HepG2 (cell line): Measurements from ENCODE around the gene C1QTNF1. TPM values are rescaled to one million over a fixed set of nuclear protein-coding genes. Genes with fewer than 3 reads are reported as not detected.

Source experiments
- ATAC-seq: fragments of 200-7000 bp; cut with Tn5 transposase; 3 replicates; pipeline ENCODE4 v1.9.1; 2020; ENCODE audit warnings: mild to moderate bottlenecking, moderate library complexity
- BruUV-seq: library from RNA; stranded (reverse); fragments of 400-500 nt; replicated peaks from 2 replicates; lab custom pipeline; 2021; lab: Mats Ljungman, UMichigan
- CTCF ChIA-PET: fragments of 300-600 bp; formaldehyde crosslinking; extraction: SDS; loops from one replicate; lab custom pipeline; 2021; ENCODE audit warnings: low total read pairs, inconsistent platforms, low intra/inter-chr PET ratio; lab: Yijun Ruan, JAX
- POLR2A ChIA-PET: fragments of 350-600 bp; sonication (Branson Sonifier 250); formaldehyde crosslinking; loops from one replicate; lab custom pipeline; 2020; ENCODE audit warnings: antibody characterized with exemption, inconsistent platforms; lab: Yijun Ruan, JAX
- DNase-seq: peaks from one replicate; pipeline ENCODE4 v3.0.0-alpha.2; 2015; ENCODE audit warnings: low spot score
- FAIRE-seq: peaks from 3 replicates; lab custom pipeline; 2011; peaks lifted over from hg19 to GRCh38; lab: Jason Lieb, UNC
- H2AFZ ChIP-seq: one replicate; pipeline ENCODE4 v1.6.1; 2011; ENCODE audit warnings: low read length, inconsistent platforms
- H3K27ac ChIP-seq: fragments of 300-600 bp; 3 replicates; pipeline ENCODE4 v1.8.0; 2011; ENCODE audit warnings: mixed run types, mild to moderate bottlenecking, mixed read lengths, low read length, inconsistent platforms; ENCODE audit not compliant: insufficient read depth; ENCODE audit errors: extremely low read length
- H3K27me3 ChIP-seq, 2 experiments: fragments of 200-600 bp in 1 of 2; 2 replicates in 1 of 2; 3 replicates in 1 of 2; pipeline versions ENCODE4 v1.6.0 to v1.8.0; 2011; ENCODE audit warnings: low read length in 2 of 2, mild to moderate bottlenecking in 2 of 2, moderate library complexity in 2 of 2, inconsistent platforms in 1 of 2; ENCODE audit not compliant: insufficient read depth in 2 of 2, control insufficient read depth in 1 of 2
- H3K36me3 ChIP-seq, 2 experiments: fragments of 200-600 bp in 1 of 2; replicated peaks in 1 of 2; 2 replicates in 1 of 2; 3 replicates in 1 of 2; pipeline versions ENCODE4 v1.5.1 to v1.8.0; 2011; ENCODE audit warnings: low read length in 2 of 2, inconsistent platforms in 1 of 2; ENCODE audit not compliant: insufficient read depth in 2 of 2, control insufficient read depth in 1 of 2
- H3K4me1 ChIP-seq: 2 replicates; pipeline ENCODE4 v1.5.1; 2012; ENCODE audit warnings: low read length, inconsistent platforms; ENCODE audit not compliant: insufficient read depth
- H3K4me2 ChIP-seq: 2 replicates; pipeline ENCODE4 v1.6.0; 2011; ENCODE audit warnings: low read depth, low read length, inconsistent platforms
- H3K4me3 ChIP-seq, 3 experiments: fragments of 200-600 bp in 1 of 3; sonication (generic), shearing (Covaris generic) in 1 of 3; replicated peaks in 1 of 3; 2 replicates each; pipeline ENCODE4 v1.5.1; 2011 to 2016; ENCODE audit warnings: low read length in 3 of 3, inconsistent platforms in 2 of 3, low read depth in 2 of 3, mild to moderate bottlenecking in 2 of 3, control low read depth in 1 of 3, mixed read lengths in 1 of 3; ENCODE audit not compliant: insufficient read depth in 1 of 3
- H3K79me2 ChIP-seq: one replicate; pipeline ENCODE4 v1.6.1; 2011; ENCODE audit warnings: low read length, inconsistent platforms; ENCODE audit not compliant: insufficient read depth
- H3K9ac ChIP-seq: 2 replicates; pipeline ENCODE4 v1.6.0; 2011; ENCODE audit warnings: mild to moderate bottlenecking, low read depth, low read length, inconsistent platforms; ENCODE audit not compliant: insufficient read depth
- H3K9me3 ChIP-seq: 2 replicates; pipeline ENCODE4 v1.5.1; 2012; ENCODE audit warnings: mild to moderate bottlenecking, low read length
- H4K20me1 ChIP-seq: 2 replicates; pipeline ENCODE4 v1.6.0; 2011; ENCODE audit warnings: inconsistent platforms, mild to moderate bottlenecking, low read length, moderate library complexity; ENCODE audit not compliant: insufficient read depth
- BHLHE40 ChIP-seq: IDR thresholded peaks from 2 replicates; pipeline ENCODE4 v1.6.1; 2011; ENCODE audit warnings: low read length, improper control_type of control experiment
- CTCF ChIP-seq: sonication (generic); formaldehyde crosslinking; IDR thresholded peaks from 2 replicates; pipeline ENCODE4 v1.5.0; 2020; ENCODE audit warnings: mild to moderate bottlenecking, missing genetic modification reagents, moderate library complexity
- ESRRA ChIP-seq: sonication (generic); formaldehyde crosslinking; IDR thresholded peaks from 2 replicates; pipeline ENCODE4 v1.5.1; 2020; ENCODE audit warnings: mild to moderate bottlenecking, low read depth, missing genetic modification reagents
- KLF12 ChIP-seq: sonication (generic); formaldehyde crosslinking; IDR thresholded peaks from 2 replicates; pipeline ENCODE4 v1.4.0; 2020; ENCODE audit warnings: missing genetic modification reagents, borderline replicate concordance
- MIXL1 ChIP-seq: IDR thresholded peaks from 2 replicates; pipeline ENCODE4 v1.6.1; 2016
- PITX1 ChIP-seq: sonication (generic); formaldehyde crosslinking; IDR thresholded peaks from 2 replicates; pipeline ENCODE4 v1.5.1; 2020; ENCODE audit warnings: mild to moderate bottlenecking, missing genetic modification reagents
- RXRA ChIP-seq: sonication (generic); formaldehyde crosslinking; IDR thresholded peaks from 2 replicates; pipeline ENCODE4 v1.5.1; 2020; ENCODE audit warnings: missing genetic modification reagents
- THAP11 ChIP-seq: IDR thresholded peaks from 2 replicates; pipeline ENCODE4 v1.6.1; 2016; ENCODE audit warnings: missing biosample characterization, missing genetic modification reagents
- THAP9 ChIP-seq: sonication (generic); formaldehyde crosslinking; IDR thresholded peaks from 2 replicates; pipeline ENCODE4; 2020; ENCODE audit warnings: missing genetic modification reagents, mild to moderate bottlenecking, borderline replicate concordance
- ZBTB33 ChIP-seq: sonication (generic); formaldehyde crosslinking; IDR thresholded peaks from 2 replicates; pipeline ENCODE4 v1.4.0; 2020; ENCODE audit warnings: missing genetic modification reagents
- ZNF3 ChIP-seq: IDR thresholded peaks from 2 replicates; pipeline ENCODE4 v1.7.0; 2017; ENCODE audit warnings: inconsistent platforms
- ZNF614 ChIP-seq: IDR thresholded peaks from 2 replicates; pipeline ENCODE4 v1.6.1; 2018; ENCODE audit warnings: missing biosample characterization, missing genetic modification reagents, inconsistent platforms, borderline replicate concordance
- ZNF687 ChIP-seq: sonication (generic); formaldehyde crosslinking; IDR thresholded peaks from 2 replicates; pipeline ENCODE4 v1.5.1; 2020; ENCODE audit warnings: mild to moderate bottlenecking, missing genetic modification reagents, moderate library complexity
- WGBS: methylation state at CpG from one replicate; pipeline ENCODE4 v1.1.6; 2017; ENCODE audit warnings: low lambda C conversion rate; 5-methylcytosine and 5-hydroxymethylcytosine counted together
- in situ Hi-C: cut with HindIII; loops from 2 replicates; pipeline ENCODE4 v1.10.0; 2017; ENCODE audit warnings: low pct_unique_long_range_greater_than_20kb; ENCODE audit not compliant: extremely low pct_ligation_motif_present
- intact Hi-C: fragments of 100-400 bp; cut with micrococcal nuclease; formaldehyde crosslinking; loops from one replicate; pipeline ENCODE4 v1.10.0; 2022; ENCODE audit not compliant: unreplicated experiment
- polyA plus RNA-seq, 8 experiments: library from polyadenylated mRNA; depleted of rRNA in 3 of 8; stranded (reverse) in 7 of 8; unstranded in 1 of 8; fragments of >200 nt; fragmentation: Illumina TruSeq in 4 of 8; extraction: Trizol in 4 of 8; gene quantifications; 2 replicates each; pipeline versions ENCODE4 v1.2.1 to v1.2.3, GENCODE V29; 2011 to 2016; ENCODE audit warnings: low read depth in 4 of 8, missing spikeins in 1 of 8, mixed read lengths in 1 of 8; ENCODE audit not compliant: insufficient read depth in 1 of 8
- total RNA-seq, 5 experiments: library from RNA; depleted of rRNA; stranded (reverse); fragments of >200 nt; fragmentation: Illumina TruSeq; extraction: Trizol; gene quantifications; 2 replicates each; pipeline ENCODE4 v1.2.3, GENCODE V29; 2016; ENCODE audit warnings: low read depth in 1 of 5

Gene C1QTNF1
- total and polyA plus RNA-seq, 2 of the 13 experiments (the other 11 are each of a cell fraction or from before 2014, with no cell fraction given): 0.18 to 0.86 TPM

- in situ Hi-C loops (loop anchor here (5.0 kb wide), 1 partner anchor 36 kb away; no protein-coding TSS in a partner anchor), intact Hi-C loops (loop anchor here (1.0 to 2.0 kb wide), 2 partner anchors 36 to 53 kb away; no protein-coding TSS in a partner anchor)
- H3K9ac ChIP-seq: no peak overlapping the region
- H2AFZ ChIP-seq: no peak overlapping the region
- WGBS: 0% methylated on average over 11 of the region's 11 CpGs
- H3K9me3 ChIP-seq: no peaks in the 10 kb centered on the region
- H3K27me3 ChIP-seq: peaks cover 20 to 74% of the 10 kb centered on the region in 2 experiments; a peak in 4 of 5 replicates
- H3K27ac ChIP-seq: no peak overlapping the region
- H3K79me2 ChIP-seq: no peaks in the 10 kb centered on the region
- no peaks in the 10 kb centered on the region for H3K36me3 ChIP-seq
- POLR2A ChIA-PET: interaction anchor here (0.7 to 1.8 kb wide), 4 partner anchors 19 to 36 kb away, joined by 3 to 23 read pairs (median 4); partner anchors contain the start of genes CANT1 and ENGASE
- peak; percentile 84 for FAIRE-seq
- H3K4me2 ChIP-seq: peak overlapping the region; percentile 19
- H3K4me3 ChIP-seq: no peak overlapping the region
- H3K4me1 ChIP-seq: peaks cover 29% of the 10 kb centered on the region
- no TSS peak for BruUV-seq
- CTCF ChIA-PET: interaction anchor here (1.2 to 2.7 kb wide), 6 partner anchors 18 to 348 kb away, joined by 3 to 23 read pairs (median 8); no protein-coding TSS in a partner anchor
- peak; percentile 86 for ATAC-seq
- DNase-seq: peak; percentile 71
- H4K20me1 ChIP-seq: no peaks in the 10 kb centered on the region; the same call in 1 of the 2 replicates
- TF ChIP-seq ZBTB33: peak; percentile 45; the same call in 1 of the 2 replicates
- peak; percentile 21; the same call in 1 of the 2 replicates for TF ChIP-seq ZNF614 (CRISPR knock-in tag)
- TF ChIP-seq ZNF687: peak; percentile 49
- no peak for TF ChIP-seq KLF12
- 0 out of 2 replicates have a peak, but pooled peaks have one; percentile 16 for TF ChIP-seq BHLHE40
- TF ChIP-seq MIXL1 (CRISPR knock-in tag): 0 out of 2 replicates have a peak, but pooled peaks have one; percentile 38
- TF ChIP-seq ZNF3 (CRISPR knock-in tag): no peak
- TF ChIP-seq ESRRA (CRISPR knock-in tag): no peak
- 0 out of 2 replicates have a peak, but pooled peaks have one; percentile 26 for TF ChIP-seq THAP9 (CRISPR knock-in tag)
- peak; percentile 31; the same call in 1 of the 2 replicates for TF ChIP-seq PITX1 (CRISPR knock-in tag)
- TF ChIP-seq CTCF (CRISPR knock-in tag): peak; percentile 96
- 0 out of 2 replicates have a peak, but pooled peaks have one; percentile 29 for TF ChIP-seq RXRA (CRISPR knock-in tag)
- peak; percentile 55; the same call in 1 of the 2 replicates for TF ChIP-seq THAP11 (CRISPR knock-in tag)
Measured at GRCh38 chr17:79045842-79046196, 21.9 kb downstream of the C1QTNF1 start.
